GM18868 (cell line): ENCODE data around the gene VAPB.

Experiments used
- ATAC-seq: cut with Tn5 transposase; IDR thresholded peaks from one replicate; pipeline ENCODE4 v1.9.1; 2021; ENCODE audit warnings: mild to moderate bottlenecking, moderate library complexity; ENCODE audit not compliant: unreplicated experiment

Gene VAPB

GRCh38 chr20:58458342-58459057 is 69.5 kb downstream of the VAPB start:
- ATAC-seq = peak; percentile 98

- peak; percentile 33 for ATAC-seq
Observed at GRCh38 chr20:58459058-58459750, 70.2 kb downstream of the VAPB start.

- ATAC-seq = no peak
Observed at GRCh38 chr20:58461104-58461503, 72.1 kb downstream of the VAPB start.

GRCh38 chr20:58461899-58462298 is 72.9 kb downstream of the VAPB start:
- no peak for ATAC-seq

GRCh38 chr20:58463256-58463655 is 74.2 kb downstream of the VAPB start:
- ATAC-seq = no peak

- ATAC-seq = no peak
Observed at GRCh38 chr20:58464838-58465237, 75.8 kb downstream of the VAPB start.

- ATAC-seq = no peak
Observed at GRCh38 chr20:58466095-58466708, 77.2 kb downstream of the VAPB start.

GRCh38 chr20:58466729-58467571 is 77.9 kb downstream of the VAPB start:
- no peak for ATAC-seq

GRCh38 chr20:58467572-58468527 is 78.8 kb downstream of the VAPB start:
- ATAC-seq = no peak

- ATAC-seq = no peak
Observed at GRCh38 chr20:58469616-58470015, 80.6 kb downstream of the VAPB start.

- ATAC-seq = no peak
Observed at GRCh38 chr20:58470336-58471192, 81.5 kb downstream of the VAPB start.

- no peak for ATAC-seq
Observed at GRCh38 chr20:58471193-58472164, 82.5 kb downstream of the VAPB start.

GRCh38 chr20:58472273-58473018 is 83.4 kb downstream of the VAPB start:
- no peak for ATAC-seq

- no peak for ATAC-seq
Observed at GRCh38 chr20:58473453-58474425, 84.7 kb downstream of the VAPB start.

- ATAC-seq = no peak
Observed at GRCh38 chr20:58475466-58475865, 86.4 kb downstream of the VAPB start.

- ATAC-seq = no peak
Observed at GRCh38 chr20:58478141-58478805, 89.2 kb downstream of the VAPB start.
